ENCODE data around the gene PPP1R37. TPM values are rescaled to one million over a fixed set of nuclear protein-coding genes. Genes with fewer than 3 reads are reported as not detected.

The PPP1R37 gene
- total RNA-seq, 1 experiment from 2014 or later = 33.6 TPM

GRCh38 chr19:45079063-45079910 is 13.7 kb upstream of the PPP1R37 start, which contains the start of gene GEMIN7:
TSS of gene GEMIN7 (plus strand) at chr19:45079260. CDS start at chr19:45090115, 10,855 bp downstream.
- Histone ChIP-seq H3K23ac (ENCODE audit: insufficient read length, low read depth, low read length) (no peak within 1 kb of the TSS), H3K23me2 (ENCODE audit: insufficient read length, low read depth, low read length, poor library complexity, severe bottlenecking) (peaks cover 20% of the 10 kb centered on the region), H3K14ac (ENCODE audit: insufficient read depth, low read length) (peak within 1 kb of the TSS; percentile 65), H3K4me1 (ENCODE audit: insufficient read depth, low read length) (peaks cover 10% of the 10 kb centered on the region; the same call in 1 of the 2 replicates), H2AFZ (ENCODE audit: low read length) (no peak within 1 kb of the TSS), H3K9ac (ENCODE audit: extremely low read depth, insufficient read length, low read length) (peak within 1 kb of the TSS; percentile 56), H3K27me3 (ENCODE audit: insufficient read depth, low read length) (no peaks in the 10 kb centered on the region), H3K27ac (ENCODE audit: insufficient read length, low read depth, low read length) (peak within 1 kb of the TSS; percentile 3), H4K8ac (replicated peaks; ENCODE audit: insufficient read length, low read depth, low read length) (no peak within 1 kb of the TSS), H3K56ac (ENCODE audit: insufficient read length, low read depth, low read length) (no peak within 1 kb of the TSS), H2BK5ac (ENCODE audit: insufficient read length, low read length) (no peak within 1 kb of the TSS), H4K20me1 (ENCODE audit: control insufficient read depth, insufficient read depth, insufficient read length) (no peaks in the 10 kb centered on the region), H3K79me1 (ENCODE audit: insufficient read depth, low read depth, low read length, poor library complexity, severe bottlenecking) (peaks cover 4% of the 10 kb centered on the region), H3T11ph (ENCODE audit: low read length) (no peak within 1 kb of the TSS), H3K79me2 (ENCODE audit: insufficient read depth, low read length) (peaks cover 7% of the 10 kb centered on the region; the same call in 1 of the 2 replicates), H3K4me2 (ENCODE audit: insufficient read depth, insufficient read length, low read length) (peak within 1 kb of the TSS; percentile 68), H2BK120ac (ENCODE audit: low read depth, low read length, poor library complexity, severe bottlenecking) (no peak within 1 kb of the TSS), H2BK20ac (ENCODE audit: low read depth, low read length, poor library complexity, severe bottlenecking) (no peak within 1 kb of the TSS), H2AK5ac (ENCODE audit: insufficient read length, low read length) (no peak within 1 kb of the TSS), H3K18ac (ENCODE audit: insufficient read length, low read depth, low read length) (peak within 1 kb of the TSS; percentile 50), H2BK12ac (ENCODE audit: insufficient read length, low read depth, low read length) (no peak within 1 kb of the TSS), H3K9me3 (ENCODE audit: control insufficient read depth, low read depth, low read length) (no peaks in the 10 kb centered on the region), H4K5ac (ENCODE audit: insufficient read length, low read depth, low read length) (no peak within 1 kb of the TSS), H3K4ac (ENCODE audit: low read depth, low read length) (no peak within 1 kb of the TSS; the same call in 1 of the 2 replicates), H2BK15ac (ENCODE audit: low read depth, low read length) (no peak within 1 kb of the TSS), H4K91ac (ENCODE audit: insufficient read length, low read depth, low read length) (no peak within 1 kb of the TSS)
- DNase-seq = peak; percentile 89
- Mint-ChIP-seq H3K36me3 (ENCODE audit: insufficient read depth in 1 of 3, low read depth in 3 of 3) (peaks cover 13 to 33% (median 28%) of the 10 kb centered on the region in 3 experiments; a peak in 6 of 7 replicates), H3K27me3 (ENCODE audit: low read depth) (no peaks in the 10 kb centered on the region; the same call in 1 of the 2 replicates), H3K4me3 (peak within 1 kb of the TSS; percentile 99), H3K4me1 (peaks cover 44 to 53% of the 10 kb centered on the region in 2 experiments), H3K27ac (peak within 1 kb of the TSS; percentile 97 to 99 (median 99)), H3K9me3 (no peaks in the 10 kb centered on the region; a peak in 1 of 5 replicates)
- TF ChIP-seq CTCF (conservative IDR thresholded peaks at IDR 0.05) = no peak; the same call in 1 of the 3 replicates
- no CpG with 5 or more reads among the region's 61 CpGs for WGBS (ENCODE audit: extremely low coverage, insufficient read length, low lambda C conversion rate)

Measured in H9 (cell line).